ENCODE measurements around the gene GRB7. TPM values are rescaled to one million over a fixed set of nuclear protein-coding genes. Genes with fewer than 3 reads are reported as not detected.

The GRB7 gene
- polyA plus RNA-seq, 2 of the 4 experiments (the other 2 are of a cell fraction): 5.9 to 10.1 TPM

GRCh38 chr17:39744836-39745215, 7.1 kb downstream of the GRB7 start:
- Histone ChIP-seq H3K4me2 (no peak overlapping the region), H3K9me3 (no peaks in the 10 kb centered on the region), H3K4me3 (no peak overlapping the region), H3K4me1 (peaks cover 21% of the 10 kb centered on the region), H3K27ac (no peak overlapping the region)
- DNase-seq (ENCODE audit: low read depth in 1 of 2, low spot score in 1 of 2) (no peak), FAIRE-seq (no peak), ATAC-seq (no peak)
- TF ChIP-seq, protein P1, sequence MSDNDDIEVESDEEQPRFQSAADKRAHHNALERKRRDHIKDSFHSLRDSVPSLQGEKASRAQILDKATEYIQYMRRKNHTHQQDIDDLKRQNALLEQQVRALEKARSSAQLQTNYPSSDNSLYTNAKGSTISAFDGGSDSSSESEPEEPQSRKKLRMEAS (IDR thresholded peaks at IDR 0.05): no peak
- TF ChIP-seq EHMT2 (IDR thresholded peaks at IDR 0.05; ENCODE audit: low read depth) (no peak), NPAS2 (CRISPR knock-in tag; IDR thresholded peaks at IDR 0.05; ENCODE audit: borderline replicate concordance) (no peak), GATA3 (IDR thresholded peaks at IDR 0.05; ENCODE audit: borderline replicate concordance) (no peak), FOSB (CRISPR knock-in tag; IDR thresholded peaks at IDR 0.05) (no peak), HOXB13 (CRISPR knock-in tag; IDR thresholded peaks at IDR 0.05; ENCODE audit: low read depth) (no peak), ZC3H11A (IDR thresholded peaks at IDR 0.05) (no peak), CHD4 (IDR thresholded peaks at IDR 0.05; ENCODE audit: borderline replicate concordance) (no peak), ZFP36 (IDR thresholded peaks at IDR 0.05; ENCODE audit: borderline replicate concordance, partially characterized antibody) (no peak), HEYL (CRISPR knock-in tag; IDR thresholded peaks at IDR 0.05) (no peak)
- TF ChIP-seq, protein P2, sequence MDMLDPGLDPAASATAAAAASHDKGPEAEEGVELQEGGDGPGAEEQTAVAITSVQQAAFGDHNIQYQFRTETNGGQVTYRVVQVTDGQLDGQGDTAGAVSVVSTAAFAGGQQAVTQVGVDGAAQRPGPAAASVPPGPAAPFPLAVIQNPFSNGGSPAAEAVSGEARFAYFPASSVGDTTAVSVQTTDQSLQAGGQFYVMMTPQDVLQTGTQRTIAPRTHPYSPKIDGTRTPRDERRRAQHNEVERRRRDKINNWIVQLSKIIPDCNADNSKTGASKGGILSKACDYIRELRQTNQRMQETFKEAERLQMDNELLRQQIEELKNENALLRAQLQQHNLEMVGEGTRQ (IDR thresholded peaks at IDR 0.05): no peak
- ChIA-PET CTCF (interaction anchor here (0.8 to 15.6 kb wide), 7 partner anchors 8 to 122 kb away, joined by 3 to 171 read pairs (median 4); partner anchors contain the start of genes MIEN1 and PNMT), POLR2A (interaction anchor here (0.6 kb wide), 1 partner anchor 283 kb away, joined by 5 read pairs; no protein-coding TSS in a partner anchor)
- WGBS (ENCODE audit: missing lambda C conversion rate): 84% methylated on average over 8 of the region's 8 CpGs

- WGBS (ENCODE audit: missing lambda C conversion rate): 90% methylated on average over 23 of the region's 23 CpGs
- POLR2A ChIA-PET: interaction anchor here (0.6 kb wide), 1 partner anchor 284 kb away, joined by 5 read pairs; no protein-coding TSS in a partner anchor
These were observed 7.8 kb downstream of the GRB7 start for GRCh38 chr17:39745335-39746144.

GRCh38 chr17:39746145-39746461, 8.4 kb downstream of the GRB7 start:
- POLR2A ChIA-PET: no interaction called here
- no peak for FAIRE-seq

More at GRCh38 chr17:39745335-39746144, 7.8 kb downstream of the GRB7 start:
- H3K4me3 ChIP-seq: no peak overlapping the region
- DNase-seq (ENCODE audit: low read depth in 1 of 2, low spot score in 1 of 2): no peak
- H3K4me1 ChIP-seq: peaks cover 21% of the 10 kb centered on the region
- FAIRE-seq: no peak
- H3K4me2 ChIP-seq: no peak overlapping the region
- H3K9me3 ChIP-seq: no peaks in the 10 kb centered on the region
- CTCF ChIA-PET: interaction anchor here (0.8 to 15.6 kb wide), 7 partner anchors 8 to 122 kb away, joined by 3 to 217 read pairs (median 4); partner anchors contain the start of genes MIEN1, PNMT and PPP1R1B
- no peak for ATAC-seq
- TF ChIP-seq SREBF2 (IDR thresholded peaks at IDR 0.05) (no peak), ATOH8 (CRISPR knock-in tag; IDR thresholded peaks at IDR 0.05; ENCODE audit: low read depth) (no peak), HOXA7 (CRISPR knock-in tag; IDR thresholded peaks at IDR 0.05) (no peak), CEBPB (IDR thresholded peaks at IDR 0.05) (no peak), GATA3 (IDR thresholded peaks at IDR 0.05; ENCODE audit: borderline replicate concordance) (no peak), KDM1A (IDR thresholded peaks at IDR 0.05; ENCODE audit: low read depth) (no peak)
- no peak overlapping the region for H3K27ac ChIP-seq

More at GRCh38 chr17:39746145-39746461, 8.4 kb downstream of the GRB7 start:
- TF ChIP-seq GATA3 (IDR thresholded peaks at IDR 0.05; ENCODE audit: borderline replicate concordance) (no peak), CBX8 (IDR thresholded peaks at IDR 0.05) (no peak), NFE2L2 (conservative IDR thresholded peaks at IDR 0.05; ENCODE audit: low read length) (no peak), E2F6 (IDR thresholded peaks at IDR 0.05; ENCODE audit: borderline replicate concordance, low read depth) (no peak), MAFK (IDR thresholded peaks at IDR 0.05; ENCODE audit: partially characterized antibody) (no peak), RNF2 (IDR thresholded peaks at IDR 0.05; ENCODE audit: borderline replicate concordance, low read depth) (no peak), KDM1A (IDR thresholded peaks at IDR 0.05; ENCODE audit: low read depth) (no peak), ZSCAN20 (CRISPR knock-in tag; IDR thresholded peaks at IDR 0.05) (no peak), MYC (IDR thresholded peaks at IDR 0.05; ENCODE audit: borderline replicate concordance, low read length) (no peak)
- no peak for ATAC-seq
- CTCF ChIA-PET: interaction anchor here (0.9 to 15.6 kb wide), 4 partner anchors 13 to 122 kb away, joined by 3 to 217 read pairs (median 88); partner anchors contain the start of genes MIEN1, PNMT and PPP1R1B
- Histone ChIP-seq H3K27ac (no peak overlapping the region), H3K4me1 (peaks cover 20% of the 10 kb centered on the region), H3K9me3 (no peaks in the 10 kb centered on the region), H3K4me2 (no peak overlapping the region), H3K4me3 (no peak overlapping the region)
- WGBS (ENCODE audit: missing lambda C conversion rate): 96% methylated on average over 7 of the region's 7 CpGs
- no peak for DNase-seq (ENCODE audit: low read depth in 1 of 2, low spot score in 1 of 2)

Measured in A549 (cell line).